UCSD-AML1 (cell line): ENCODE measurements around the gene PCDH9.

Source experiments
- DNase-seq: peaks from one replicate; lab custom pipeline; 2025; ENCODE audit not compliant: unreplicated experiment; lab: John Stamatoyannopoulos, UW

PCDH9 gene

GRCh38 chr13:66359393-66359792 lies 870.7 kb downstream of the PCDH9 start:
- DNase-seq, result no peak

- no peak for DNase-seq
Measured at GRCh38 chr13:66358564-66358963, 871.6 kb downstream of the PCDH9 start.

GRCh38 chr13:66357463-66357862 lies 872.7 kb downstream of the PCDH9 start:
- DNase-seq, result no peak

GRCh38 chr13:66354879-66355751 lies 875.0 kb downstream of the PCDH9 start:
- no peak for DNase-seq

- DNase-seq, result no peak
Measured at GRCh38 chr13:66353664-66354063, 876.5 kb downstream of the PCDH9 start.

- no peak for DNase-seq
Measured at GRCh38 chr13:66349966-66350365, 880.2 kb downstream of the PCDH9 start.

GRCh38 chr13:66348745-66349690 lies 881.1 kb downstream of the PCDH9 start:
- no peak for DNase-seq

- DNase-seq, result no peak
Measured at GRCh38 chr13:66347486-66348117, 882.5 kb downstream of the PCDH9 start.

- DNase-seq, result no peak
Measured at GRCh38 chr13:66345971-66346370, 884.2 kb downstream of the PCDH9 start.

GRCh38 chr13:66345518-66345810 lies 884.7 kb downstream of the PCDH9 start:
- no peak for DNase-seq

GRCh38 chr13:66344805-66345517 lies 885.2 kb downstream of the PCDH9 start:
- DNase-seq, result no peak

GRCh38 chr13:66343224-66343828 lies 886.8 kb downstream of the PCDH9 start:
- DNase-seq, result no peak

GRCh38 chr13:66341635-66342377 lies 888.3 kb downstream of the PCDH9 start:
- no peak for DNase-seq

- DNase-seq, result no peak
Measured at GRCh38 chr13:66339214-66339613, 890.9 kb downstream of the PCDH9 start.

- DNase-seq, result no peak
Measured at GRCh38 chr13:66338542-66338941, 891.6 kb downstream of the PCDH9 start.

GRCh38 chr13:66335626-66336025 lies 894.5 kb downstream of the PCDH9 start:
- DNase-seq, result no peak

GRCh38 chr13:66329988-66330451 lies 900.1 kb downstream of the PCDH9 start:
- no peak for DNase-seq

GRCh38 chr13:66328476-66328875 lies 901.7 kb downstream of the PCDH9 start:
- no peak for DNase-seq

- DNase-seq, result no peak
Measured at GRCh38 chr13:66323745-66324347, 906.3 kb downstream of the PCDH9 start.
